AG09319 (cell line): ENCODE measurements around the gene SUSD4.

ENCODE experiments used
- DNase-seq: peaks from one replicate; pipeline ENCODE4 v3.0.0-alpha.2; 2010; ENCODE audit warnings: low read depth; ENCODE audit errors: extremely low read depth
- CTCF ChIP-seq: IDR thresholded peaks from 2 replicates; pipeline ENCODE4 v1.5.1; 2011; ENCODE audit warnings: low read depth, mild to moderate bottlenecking, inconsistent platforms, low read length, moderate library complexity

The SUSD4 gene

GRCh38 chr1:223234170-223234514 is 129.8 kb downstream of the SUSD4 start:
- TF ChIP-seq CTCF: no peak

GRCh38 chr1:223233410-223234169 is 130.4 kb downstream of the SUSD4 start:
- TF ChIP-seq CTCF: no peak

More at GRCh38 chr1:223234170-223234514, 129.8 kb downstream of the SUSD4 start:
- no peak for DNase-seq

GRCh38 chr1:223233019-223233409 is 131.0 kb downstream of the SUSD4 start:
- no peak for DNase-seq
- no peak for TF ChIP-seq CTCF

More at GRCh38 chr1:223233410-223234169, 130.4 kb downstream of the SUSD4 start:
- DNase-seq: peak; percentile 23

- TF ChIP-seq CTCF: no peak
- no peak for DNase-seq
Measured at GRCh38 chr1:223231581-223231980, 132.4 kb downstream of the SUSD4 start.

DNA sequence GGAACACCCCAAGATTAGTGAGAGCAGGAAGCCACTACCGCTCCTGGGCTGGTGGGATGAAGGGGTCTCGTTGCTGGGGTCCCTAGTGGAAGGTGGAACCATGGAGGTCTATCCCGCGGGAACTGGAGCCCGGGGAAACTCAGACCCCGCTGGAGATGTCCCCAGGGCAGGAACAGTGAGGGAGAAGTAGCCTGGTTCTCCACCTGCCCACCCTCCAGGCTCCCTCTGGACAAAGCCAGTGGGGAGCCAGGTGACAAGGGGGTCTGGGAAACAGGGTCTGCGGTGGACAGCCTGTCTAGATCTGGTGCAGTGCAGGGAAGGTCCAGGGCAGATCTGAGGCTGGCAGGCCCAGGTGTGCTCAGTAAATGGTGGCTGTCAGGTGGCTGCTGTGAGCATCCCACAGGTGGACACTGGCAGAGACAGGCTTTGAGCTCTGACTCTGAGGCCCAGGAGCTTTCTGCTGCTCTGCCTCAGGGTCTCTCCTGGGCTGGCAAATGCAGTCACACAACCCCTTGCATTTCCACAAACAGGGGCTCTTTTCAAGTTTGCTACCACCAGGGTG is 132.9 kb downstream of the SUSD4 start:
- no peak for DNase-seq
- TF ChIP-seq CTCF: no peak

DNA sequence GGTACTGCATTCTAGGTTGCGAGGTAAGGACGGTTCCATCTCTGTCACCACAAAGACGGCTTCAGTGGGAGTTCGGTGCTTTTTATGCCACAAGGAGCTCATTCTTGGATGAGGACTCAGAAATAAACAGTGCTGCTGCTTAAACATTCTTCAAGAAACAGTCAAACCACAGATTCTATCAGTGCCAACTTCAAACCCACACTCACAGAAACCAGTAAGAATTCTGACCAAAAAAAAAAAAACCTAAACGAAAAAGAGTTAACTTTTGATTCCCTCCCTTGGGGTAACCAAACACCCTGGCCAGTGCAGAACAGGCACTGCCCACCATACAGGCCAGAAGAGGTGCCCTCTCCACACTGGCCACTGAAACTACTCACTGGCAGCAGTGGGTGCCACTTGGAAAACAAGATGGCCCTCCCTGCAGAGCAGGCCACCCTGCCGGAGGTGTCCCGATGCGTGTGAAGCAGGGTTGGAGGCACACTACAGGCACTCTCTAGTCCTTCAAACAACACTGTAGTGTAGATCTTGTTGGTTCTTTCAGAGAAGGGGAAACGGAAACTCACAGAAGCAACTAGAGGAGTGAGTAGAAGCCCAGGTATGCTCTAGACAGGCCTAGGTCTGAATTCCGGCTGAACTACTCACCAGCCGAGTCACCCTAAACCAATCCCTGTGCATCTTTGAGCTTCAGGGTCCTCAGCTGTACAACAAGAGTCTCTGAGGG is 133.7 kb downstream of the SUSD4 start:
- peak; percentile 31 for DNase-seq
- no peak for TF ChIP-seq CTCF

DNA sequence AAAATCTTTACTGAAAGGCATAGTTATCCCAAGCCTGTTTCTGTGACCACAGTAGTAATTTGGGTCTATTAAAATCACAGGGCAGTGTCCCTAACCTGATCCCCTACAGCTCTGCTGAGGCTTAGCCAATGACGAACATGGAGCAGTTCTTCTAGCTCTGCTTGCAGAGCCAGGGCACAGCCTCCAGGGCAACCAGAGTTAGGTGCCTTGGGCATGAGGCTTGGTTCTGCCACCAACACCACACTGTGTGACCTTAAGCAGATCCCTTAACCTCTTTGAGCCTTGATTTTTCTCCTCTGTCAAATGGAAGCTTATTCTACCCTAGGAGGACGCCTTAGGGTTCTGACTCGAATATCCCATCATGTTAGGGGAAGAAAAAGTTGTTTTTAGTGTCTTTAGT is 134.2 kb downstream of the SUSD4 start:
- DNase-seq: no peak
- TF ChIP-seq CTCF: no peak
